Measurements from ENCODE around the gene ENO4.

DNA sequence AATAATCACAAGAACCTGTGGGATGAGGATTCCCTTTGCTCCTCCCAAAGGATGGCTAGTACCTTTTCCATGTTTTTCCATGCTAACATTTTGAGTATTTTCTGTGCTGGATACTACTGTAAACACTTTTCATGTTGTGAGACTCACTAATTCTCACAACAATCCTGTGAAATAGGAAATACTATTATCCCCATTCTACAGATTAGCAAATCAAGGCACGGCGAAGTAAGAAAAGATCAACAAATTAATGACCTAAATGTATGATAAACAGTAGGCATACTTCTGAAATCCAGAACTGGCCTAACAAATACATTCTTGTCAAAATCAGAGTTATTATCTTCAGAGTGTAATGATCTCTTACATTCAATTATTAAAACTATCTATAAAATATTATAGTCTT, 69.3 kb downstream of the ENO4 start:
- TF ChIP-seq, protein P1, sequence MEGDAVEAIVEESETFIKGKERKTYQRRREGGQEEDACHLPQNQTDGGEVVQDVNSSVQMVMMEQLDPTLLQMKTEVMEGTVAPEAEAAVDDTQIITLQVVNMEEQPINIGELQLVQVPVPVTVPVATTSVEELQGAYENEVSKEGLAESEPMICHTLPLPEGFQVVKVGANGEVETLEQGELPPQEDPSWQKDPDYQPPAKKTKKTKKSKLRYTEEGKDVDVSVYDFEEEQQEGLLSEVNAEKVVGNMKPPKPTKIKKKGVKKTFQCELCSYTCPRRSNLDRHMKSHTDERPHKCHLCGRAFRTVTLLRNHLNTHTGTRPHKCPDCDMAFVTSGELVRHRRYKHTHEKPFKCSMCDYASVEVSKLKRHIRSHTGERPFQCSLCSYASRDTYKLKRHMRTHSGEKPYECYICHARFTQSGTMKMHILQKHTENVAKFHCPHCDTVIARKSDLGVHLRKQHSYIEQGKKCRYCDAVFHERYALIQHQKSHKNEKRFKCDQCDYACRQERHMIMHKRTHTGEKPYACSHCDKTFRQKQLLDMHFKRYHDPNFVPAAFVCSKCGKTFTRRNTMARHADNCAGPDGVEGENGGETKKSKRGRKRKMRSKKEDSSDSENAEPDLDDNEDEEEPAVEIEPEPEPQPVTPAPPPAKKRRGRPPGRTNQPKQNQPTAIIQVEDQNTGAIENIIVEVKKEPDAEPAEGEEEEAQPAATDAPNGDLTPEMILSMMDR (IDR thresholded peaks at IDR 0.05): no peak
- no peak for TF ChIP-seq POLR2A (IDR thresholded peaks at IDR 0.05)
- no peak for TF ChIP-seq POLR2AphosphoS5 (IDR thresholded peaks at IDR 0.05)

All from prostate gland (tissue), 2 donors.